SU-DHL-6 (cell line): ENCODE measurements around the gene SLC40A1.

Experiments used
- EZH2phosphoT487 ChIP-seq: fragments of 200-600 bp; sonication (generic), shearing (Covaris generic); conservative IDR thresholded peaks from 2 replicates; pipeline ENCODE4 v1.6.1; 2018; ENCODE audit warnings: mild to moderate bottlenecking, antibody characterized with exemption, low read length, moderate library complexity, mixed read lengths
- TF ChIP-seq, protein P1 (sequence below): fragments of 200-600 bp; sonication (generic); IDR thresholded peaks from one replicate; pipeline ENCODE4 v1.5.1; 2017; ENCODE audit warnings: antibody characterized with exemption, mild to moderate bottlenecking, low read length, moderate library complexity; ENCODE audit not compliant: insufficient read depth, poor library complexity, severe bottlenecking

DNA sequence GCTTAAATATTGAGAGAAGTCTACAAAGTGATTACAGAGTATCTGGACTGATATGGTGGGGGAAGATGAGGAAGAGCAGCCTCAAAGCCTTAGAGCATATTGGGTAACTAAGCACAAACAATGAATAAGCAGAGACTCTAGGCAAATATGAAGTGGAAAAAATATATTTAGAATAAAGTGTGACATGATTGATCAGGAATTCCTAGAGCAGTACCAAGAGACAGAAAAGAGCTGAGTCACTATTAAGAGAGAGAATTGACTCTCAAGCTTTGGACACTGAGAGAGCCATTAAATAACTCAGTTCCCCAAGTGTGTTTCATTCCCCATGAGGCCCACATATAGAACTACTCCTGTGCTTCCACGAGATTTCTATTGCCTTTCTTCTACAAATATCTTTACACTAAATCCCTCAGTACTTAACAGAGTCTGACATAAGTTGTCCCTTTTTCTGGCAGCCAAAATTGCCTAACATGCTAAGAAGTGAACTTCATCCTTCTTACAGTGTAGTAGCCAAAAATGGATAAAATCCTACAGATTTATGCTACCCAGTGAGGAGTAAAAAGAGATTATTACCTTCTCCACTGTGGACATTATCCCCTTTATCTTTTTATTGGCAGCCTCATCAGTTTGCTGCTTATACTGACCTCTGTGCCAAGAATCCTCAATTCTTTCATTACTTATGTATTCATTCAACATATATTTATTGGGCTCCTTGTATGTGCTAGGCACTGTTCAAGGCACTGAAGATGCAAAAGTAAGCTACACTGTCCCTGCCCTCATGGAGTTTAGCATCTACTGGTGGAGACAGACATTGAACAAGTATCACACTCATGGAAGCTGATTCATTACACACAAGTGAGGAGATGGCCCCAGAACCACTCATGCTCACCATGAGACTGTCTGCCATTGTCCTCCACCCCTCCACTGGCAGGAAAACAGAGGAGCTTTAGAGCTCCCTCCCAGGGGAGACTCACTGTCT lies 45.4 kb downstream of the SLC40A1 start:
- TF ChIP-seq, protein P1, sequence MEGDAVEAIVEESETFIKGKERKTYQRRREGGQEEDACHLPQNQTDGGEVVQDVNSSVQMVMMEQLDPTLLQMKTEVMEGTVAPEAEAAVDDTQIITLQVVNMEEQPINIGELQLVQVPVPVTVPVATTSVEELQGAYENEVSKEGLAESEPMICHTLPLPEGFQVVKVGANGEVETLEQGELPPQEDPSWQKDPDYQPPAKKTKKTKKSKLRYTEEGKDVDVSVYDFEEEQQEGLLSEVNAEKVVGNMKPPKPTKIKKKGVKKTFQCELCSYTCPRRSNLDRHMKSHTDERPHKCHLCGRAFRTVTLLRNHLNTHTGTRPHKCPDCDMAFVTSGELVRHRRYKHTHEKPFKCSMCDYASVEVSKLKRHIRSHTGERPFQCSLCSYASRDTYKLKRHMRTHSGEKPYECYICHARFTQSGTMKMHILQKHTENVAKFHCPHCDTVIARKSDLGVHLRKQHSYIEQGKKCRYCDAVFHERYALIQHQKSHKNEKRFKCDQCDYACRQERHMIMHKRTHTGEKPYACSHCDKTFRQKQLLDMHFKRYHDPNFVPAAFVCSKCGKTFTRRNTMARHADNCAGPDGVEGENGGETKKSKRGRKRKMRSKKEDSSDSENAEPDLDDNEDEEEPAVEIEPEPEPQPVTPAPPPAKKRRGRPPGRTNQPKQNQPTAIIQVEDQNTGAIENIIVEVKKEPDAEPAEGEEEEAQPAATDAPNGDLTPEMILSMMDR: no peak
- TF ChIP-seq EZH2phosphoT487: no peak
